DMS 273 treated with DMSO at 0.1 percent for 48 hours (cell line): Measurements from ENCODE around the gene SSR4.

Experiments
- DNase-seq: peaks from one replicate; lab custom pipeline; 2025; lab: John Stamatoyannopoulos, UW

The SSR4 gene

DNA sequence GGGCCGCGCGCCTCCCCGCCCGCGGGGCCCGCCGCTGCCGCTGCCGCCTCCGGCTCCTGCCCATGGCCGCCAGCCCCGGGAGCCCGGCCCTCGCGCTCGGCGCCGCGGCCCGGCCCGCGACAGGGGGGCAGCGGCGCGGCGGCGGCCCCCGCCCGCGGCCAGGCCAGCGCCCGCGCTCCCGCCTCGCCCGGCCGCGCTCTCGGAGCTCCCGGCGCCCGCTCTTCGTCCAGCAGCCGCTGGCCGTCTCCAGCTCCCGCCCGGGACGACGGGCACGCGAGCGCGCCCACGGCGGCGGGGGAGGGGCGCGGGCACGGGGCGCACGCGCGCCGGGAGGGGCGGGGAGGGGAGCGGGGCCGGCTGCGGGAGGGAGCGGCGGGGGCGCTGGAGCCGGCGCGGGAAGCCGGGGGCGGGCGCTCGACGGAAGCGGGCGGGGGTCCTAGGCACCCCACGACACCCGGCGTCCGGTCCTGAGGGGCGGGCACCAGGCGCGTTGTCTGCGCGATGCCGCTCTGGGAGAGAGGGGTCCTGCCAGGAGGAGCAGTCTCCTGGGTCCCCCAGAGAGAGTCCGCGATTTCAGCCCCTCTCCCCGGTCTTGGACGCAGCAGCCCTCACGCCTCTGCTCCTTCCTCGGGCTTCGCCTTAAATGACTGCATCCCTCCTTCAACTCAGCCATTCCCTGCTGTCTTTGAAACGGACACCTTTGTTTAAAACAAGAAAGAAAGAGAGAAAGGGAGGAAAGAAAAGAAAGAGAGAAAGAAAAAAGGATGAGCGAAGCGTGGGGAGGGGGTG, 36.4 kb downstream of the SSR4 start:
- DNase-seq, result no peak

GRCh38 chrX:153831429-153832150, 37.1 kb downstream of the SSR4 start:
- DNase-seq, result no peak

- no peak for DNase-seq
These were observed 38.3 kb downstream of the SSR4 start for GRCh38 chrX:153832728-153833127.

DNA sequence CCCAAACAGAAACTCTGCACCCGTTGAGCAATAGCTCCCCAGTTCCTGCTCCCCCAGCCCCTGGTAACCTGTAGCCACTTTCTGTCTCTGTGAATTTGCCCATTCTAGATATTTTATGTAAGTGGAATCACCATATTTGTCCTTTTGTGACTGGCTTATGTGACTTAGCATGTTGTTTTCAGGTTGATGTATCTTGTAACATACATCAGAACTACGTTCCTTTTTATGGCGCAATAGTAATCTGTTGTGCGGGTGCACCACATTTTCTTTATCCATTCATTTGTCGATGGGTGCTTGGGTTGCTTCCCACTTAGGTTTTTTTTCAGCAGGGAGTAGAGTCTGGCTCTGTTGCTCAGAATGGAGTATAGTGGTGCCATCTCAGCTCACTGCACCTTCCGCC, 42.5 kb downstream of the SSR4 start:
- no peak for DNase-seq

DNA sequence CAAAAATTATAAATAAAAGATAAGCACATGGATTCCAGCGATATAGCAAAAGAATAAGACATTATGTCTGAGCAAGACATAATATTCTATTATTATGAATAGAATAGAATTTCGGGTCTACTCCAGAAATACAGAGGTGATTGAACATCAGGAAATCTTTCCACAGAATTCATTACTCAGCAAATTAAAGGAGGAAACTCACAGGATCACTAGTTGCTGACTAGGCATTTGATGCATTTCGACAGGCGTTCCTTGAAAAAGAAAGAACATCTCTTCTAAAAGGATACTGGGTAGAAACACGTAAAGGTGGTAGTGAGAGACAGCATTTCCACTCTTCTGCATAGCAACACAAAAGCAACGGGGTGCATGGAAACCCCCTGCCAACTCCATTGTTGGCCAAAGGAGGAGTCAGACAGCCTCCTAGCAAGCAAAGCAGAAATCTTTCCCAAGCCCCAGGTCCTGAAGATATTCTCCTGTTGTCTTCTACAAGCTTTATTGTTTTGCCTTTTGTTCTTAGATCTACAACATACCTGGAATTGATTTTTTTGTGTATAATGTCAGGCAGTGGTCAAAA, 50.1 kb downstream of the SSR4 start:
- no peak for DNase-seq

DNA sequence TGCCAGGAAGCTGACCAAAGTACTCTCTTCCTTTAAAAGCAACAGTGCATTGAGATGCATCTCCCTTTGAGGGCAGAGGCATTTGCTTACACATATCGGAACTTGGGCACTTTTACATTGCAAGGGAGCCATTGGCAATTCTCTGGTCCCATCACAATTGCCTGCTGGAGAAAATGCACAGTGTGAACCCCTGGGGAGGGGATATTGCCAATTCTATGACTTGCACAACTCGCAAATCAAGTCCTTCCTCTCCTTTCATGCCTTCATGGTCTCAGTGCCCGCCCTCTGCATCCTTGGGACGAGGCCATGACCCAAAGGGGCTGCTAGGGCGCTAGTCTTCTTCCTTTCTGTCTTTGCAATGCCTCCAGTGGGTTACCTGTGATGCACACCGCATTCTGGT, 50.7 kb downstream of the SSR4 start:
- DNase-seq, result no peak

- no peak for DNase-seq
These were observed 51.4 kb downstream of the SSR4 start for GRCh38 chrX:153845842-153846241.
